OCI-LY1 (cell line): ENCODE results near the gene NSD2.
"Not testable (repeated sequence)": the region's sequence is repeated elsewhere in the genome, so short reads cannot be mapped to it uniquely, and the experiment has no call there.

ENCODE experiments used
- H2AFZ ChIP-seq: fragments of 200-600 bp; sonication (generic), shearing (Covaris generic); 2 replicates; pipeline ENCODE4 v1.6.0; 2014; ENCODE audit warnings: antibody characterized with exemption, mild to moderate bottlenecking, low read length
- H3F3A ChIP-seq: fragments of 200-600 bp; sonication (generic), shearing (Covaris generic); 2 replicates; pipeline ENCODE4 v1.6.0; 2014; ENCODE audit warnings: mild to moderate bottlenecking, antibody characterized with exemption, low read length, moderate library complexity; ENCODE audit not compliant: insufficient read depth
- H3K27ac ChIP-seq: fragments of 200-600 bp; sonication (generic); 2 replicates; pipeline ENCODE4 v1.5.1; 2014; ENCODE audit warnings: low read length, mixed run types, mild to moderate bottlenecking, low read depth; ENCODE audit not compliant: poor library complexity, severe bottlenecking
- H3K27me3 ChIP-seq: fragments of 200-600 bp; sonication (generic); 2 replicates; pipeline ENCODE4 v1.6.0; 2014; ENCODE audit warnings: antibody characterized with exemption, mild to moderate bottlenecking, low read length, moderate library complexity; ENCODE audit not compliant: insufficient read depth
- H3K36me3 ChIP-seq: fragments of 200-600 bp; sonication (generic); 2 replicates; pipeline ENCODE4 v1.6.1; 2014; ENCODE audit warnings: mild to moderate bottlenecking, antibody characterized with exemption, low read length, moderate library complexity, mixed read lengths; ENCODE audit not compliant: insufficient read depth
- H3K4me1 ChIP-seq: fragments of 200-600 bp; sonication (generic); 2 replicates; pipeline ENCODE4 v1.5.1; 2014; ENCODE audit warnings: mild to moderate bottlenecking, low read length, moderate library complexity; ENCODE audit not compliant: insufficient read depth, severe bottlenecking
- H3K4me2 ChIP-seq: fragments of 200-600 bp; sonication (generic), shearing (Covaris generic); 2 replicates; pipeline ENCODE4 v1.6.1; 2014; ENCODE audit warnings: low read length
- H3K4me3 ChIP-seq: fragments of 200-600 bp; sonication (generic); 2 replicates; pipeline ENCODE4 v1.5.1; 2014; ENCODE audit warnings: low read length, low read depth, mild to moderate bottlenecking, mixed read lengths; ENCODE audit not compliant: poor library complexity, severe bottlenecking
- H3K79me2 ChIP-seq: fragments of 200-600 bp; shearing (Covaris generic); 2 replicates; pipeline ENCODE4 v1.6.1; 2016; ENCODE audit warnings: mixed run types, low read length, mixed read lengths; ENCODE audit not compliant: insufficient read depth
- H3K9ac ChIP-seq: fragments of 200-600 bp; sonication (generic), shearing (Covaris generic); 2 replicates; pipeline ENCODE4 v1.6.1; 2014; ENCODE audit warnings: mild to moderate bottlenecking, low read length, mixed read lengths
- H3K9me2 ChIP-seq: fragments of 200-600 bp; sonication (generic), shearing (Covaris generic); 2 replicates; pipeline ENCODE4 v1.6.1; 2014; ENCODE audit warnings: low read depth, mild to moderate bottlenecking, low read length, mixed read lengths
- H3K9me3 ChIP-seq: fragments of 200-600 bp; shearing (Covaris generic); 2 replicates; pipeline ENCODE4 v1.6.1; 2014; ENCODE audit warnings: low read length, mixed read lengths
- H4K20me1 ChIP-seq: fragments of 200-600 bp; sonication (generic), shearing (Covaris generic); 2 replicates; pipeline ENCODE4 v1.6.0; 2016; ENCODE audit warnings: mild to moderate bottlenecking, low read length; ENCODE audit not compliant: insufficient read depth

The NSD2 gene

DNA sequence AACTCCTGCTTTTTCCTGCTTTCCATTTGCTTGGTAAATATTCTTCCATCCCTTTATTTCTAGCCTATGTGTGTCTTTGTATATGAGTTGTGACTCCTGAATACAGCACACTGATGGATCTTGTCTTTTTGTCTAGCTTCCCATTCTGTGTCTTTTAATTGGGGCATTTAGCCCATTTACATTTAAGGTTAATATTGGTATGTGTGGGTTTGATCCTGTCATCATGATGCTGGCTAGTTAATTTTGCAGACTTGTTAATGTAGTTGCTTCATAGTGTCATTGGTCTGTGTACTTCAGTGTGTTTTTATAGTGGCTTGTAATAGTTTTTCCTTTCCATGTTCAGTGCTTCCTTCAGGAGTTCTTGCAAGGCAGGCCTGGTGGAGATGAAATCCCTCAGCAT lies 160.0 kb downstream of the NSD2 start:
- not testable (repeated sequence) for H3K9ac ChIP-seq, H3K36me3 ChIP-seq, H3K9me2 ChIP-seq, H4K20me1 ChIP-seq, H2AFZ ChIP-seq, H3K27ac ChIP-seq, H3F3A ChIP-seq, H3K4me1 ChIP-seq, H3K4me2 ChIP-seq, H3K79me2 ChIP-seq, H3K27me3 ChIP-seq, H3K4me3 ChIP-seq, H3K9me3 ChIP-seq
